ENCODE data around the gene XPNPEP2.

DNA sequence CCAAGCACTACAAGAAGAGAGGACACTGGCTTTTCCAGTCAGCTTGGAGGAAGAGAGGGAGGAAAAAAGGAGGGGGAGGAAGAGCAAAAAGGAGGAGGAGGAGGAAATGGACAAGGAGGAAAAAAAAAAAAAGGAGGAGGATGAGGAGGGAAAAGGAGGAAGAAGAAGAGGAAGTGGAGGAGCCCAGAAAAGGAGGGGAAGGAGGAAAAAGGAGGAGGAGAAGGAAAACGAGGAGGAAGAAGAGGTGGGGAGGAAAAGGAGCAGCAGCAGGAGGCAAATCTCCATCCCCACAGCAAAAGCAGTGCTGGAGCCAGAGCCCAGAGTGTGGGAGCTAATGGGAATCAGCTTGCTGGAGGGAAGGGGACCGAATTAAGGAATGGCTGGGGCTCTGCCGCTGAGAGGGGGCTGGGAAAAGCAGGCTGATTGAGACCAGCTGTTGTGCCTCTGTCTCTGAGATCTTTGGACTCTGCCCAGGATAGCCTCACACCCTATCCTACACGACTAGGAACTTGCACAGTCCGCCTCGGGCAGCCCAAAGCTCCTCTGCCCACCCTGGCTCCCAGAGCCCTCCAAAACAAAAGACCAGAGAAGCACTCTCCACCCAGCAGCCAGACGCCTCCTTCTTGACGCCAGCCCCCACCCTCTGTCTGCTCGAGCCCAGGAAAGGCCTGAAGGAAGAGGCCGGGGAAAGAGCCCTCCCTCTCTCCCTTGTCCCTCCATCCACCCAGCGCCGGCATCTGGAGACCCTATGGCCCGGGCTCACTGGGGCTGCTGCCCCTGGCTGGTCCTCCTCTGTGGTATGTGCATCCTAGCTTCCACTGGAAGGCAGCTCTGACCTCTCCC lies at the start of gene XPNPEP2:
- TF ChIP-seq, protein P1, sequence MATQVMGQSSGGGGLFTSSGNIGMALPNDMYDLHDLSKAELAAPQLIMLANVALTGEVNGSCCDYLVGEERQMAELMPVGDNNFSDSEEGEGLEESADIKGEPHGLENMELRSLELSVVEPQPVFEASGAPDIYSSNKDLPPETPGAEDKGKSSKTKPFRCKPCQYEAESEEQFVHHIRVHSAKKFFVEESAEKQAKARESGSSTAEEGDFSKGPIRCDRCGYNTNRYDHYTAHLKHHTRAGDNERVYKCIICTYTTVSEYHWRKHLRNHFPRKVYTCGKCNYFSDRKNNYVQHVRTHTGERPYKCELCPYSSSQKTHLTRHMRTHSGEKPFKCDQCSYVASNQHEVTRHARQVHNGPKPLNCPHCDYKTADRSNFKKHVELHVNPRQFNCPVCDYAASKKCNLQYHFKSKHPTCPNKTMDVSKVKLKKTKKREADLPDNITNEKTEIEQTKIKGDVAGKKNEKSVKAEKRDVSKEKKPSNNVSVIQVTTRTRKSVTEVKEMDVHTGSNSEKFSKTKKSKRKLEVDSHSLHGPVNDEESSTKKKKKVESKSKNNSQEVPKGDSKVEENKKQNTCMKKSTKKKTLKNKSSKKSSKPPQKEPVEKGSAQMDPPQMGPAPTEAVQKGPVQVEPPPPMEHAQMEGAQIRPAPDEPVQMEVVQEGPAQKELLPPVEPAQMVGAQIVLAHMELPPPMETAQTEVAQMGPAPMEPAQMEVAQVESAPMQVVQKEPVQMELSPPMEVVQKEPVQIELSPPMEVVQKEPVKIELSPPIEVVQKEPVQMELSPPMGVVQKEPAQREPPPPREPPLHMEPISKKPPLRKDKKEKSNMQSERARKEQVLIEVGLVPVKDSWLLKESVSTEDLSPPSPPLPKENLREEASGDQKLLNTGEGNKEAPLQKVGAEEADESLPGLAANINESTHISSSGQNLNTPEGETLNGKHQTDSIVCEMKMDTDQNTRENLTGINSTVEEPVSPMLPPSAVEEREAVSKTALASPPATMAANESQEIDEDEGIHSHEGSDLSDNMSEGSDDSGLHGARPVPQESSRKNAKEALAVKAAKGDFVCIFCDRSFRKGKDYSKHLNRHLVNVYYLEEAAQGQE (IDR thresholded peaks at IDR 0.05; ENCODE audit: insufficient read depth in 1 of 2, low read depth in 2 of 2, low read length in 1 of 2), result no peak
- TF ChIP-seq, protein P2, sequence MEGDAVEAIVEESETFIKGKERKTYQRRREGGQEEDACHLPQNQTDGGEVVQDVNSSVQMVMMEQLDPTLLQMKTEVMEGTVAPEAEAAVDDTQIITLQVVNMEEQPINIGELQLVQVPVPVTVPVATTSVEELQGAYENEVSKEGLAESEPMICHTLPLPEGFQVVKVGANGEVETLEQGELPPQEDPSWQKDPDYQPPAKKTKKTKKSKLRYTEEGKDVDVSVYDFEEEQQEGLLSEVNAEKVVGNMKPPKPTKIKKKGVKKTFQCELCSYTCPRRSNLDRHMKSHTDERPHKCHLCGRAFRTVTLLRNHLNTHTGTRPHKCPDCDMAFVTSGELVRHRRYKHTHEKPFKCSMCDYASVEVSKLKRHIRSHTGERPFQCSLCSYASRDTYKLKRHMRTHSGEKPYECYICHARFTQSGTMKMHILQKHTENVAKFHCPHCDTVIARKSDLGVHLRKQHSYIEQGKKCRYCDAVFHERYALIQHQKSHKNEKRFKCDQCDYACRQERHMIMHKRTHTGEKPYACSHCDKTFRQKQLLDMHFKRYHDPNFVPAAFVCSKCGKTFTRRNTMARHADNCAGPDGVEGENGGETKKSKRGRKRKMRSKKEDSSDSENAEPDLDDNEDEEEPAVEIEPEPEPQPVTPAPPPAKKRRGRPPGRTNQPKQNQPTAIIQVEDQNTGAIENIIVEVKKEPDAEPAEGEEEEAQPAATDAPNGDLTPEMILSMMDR (IDR thresholded peaks at IDR 0.05), result no peak
